ENCODE data around the gene DMGDH.

DNA sequence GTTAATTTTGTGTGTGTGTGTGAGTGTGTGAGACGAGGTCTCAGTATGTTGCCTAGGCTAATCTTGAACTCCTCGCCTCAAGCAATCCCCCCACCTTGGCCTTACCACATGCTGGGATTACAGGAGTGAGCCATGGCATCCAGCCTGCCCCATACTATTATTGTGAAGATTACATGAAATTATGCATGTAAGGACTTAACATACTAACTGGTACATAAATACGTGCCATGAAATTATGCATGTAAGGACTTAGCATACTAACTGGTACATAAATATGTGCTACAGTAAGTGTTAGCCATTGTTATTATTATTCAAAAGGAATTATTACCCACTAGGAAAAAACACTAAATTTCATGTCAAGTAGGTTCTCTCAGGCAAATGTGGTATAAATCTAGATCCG, 16.2 kb downstream of the DMGDH start:
- TF ChIP-seq, protein P1, sequence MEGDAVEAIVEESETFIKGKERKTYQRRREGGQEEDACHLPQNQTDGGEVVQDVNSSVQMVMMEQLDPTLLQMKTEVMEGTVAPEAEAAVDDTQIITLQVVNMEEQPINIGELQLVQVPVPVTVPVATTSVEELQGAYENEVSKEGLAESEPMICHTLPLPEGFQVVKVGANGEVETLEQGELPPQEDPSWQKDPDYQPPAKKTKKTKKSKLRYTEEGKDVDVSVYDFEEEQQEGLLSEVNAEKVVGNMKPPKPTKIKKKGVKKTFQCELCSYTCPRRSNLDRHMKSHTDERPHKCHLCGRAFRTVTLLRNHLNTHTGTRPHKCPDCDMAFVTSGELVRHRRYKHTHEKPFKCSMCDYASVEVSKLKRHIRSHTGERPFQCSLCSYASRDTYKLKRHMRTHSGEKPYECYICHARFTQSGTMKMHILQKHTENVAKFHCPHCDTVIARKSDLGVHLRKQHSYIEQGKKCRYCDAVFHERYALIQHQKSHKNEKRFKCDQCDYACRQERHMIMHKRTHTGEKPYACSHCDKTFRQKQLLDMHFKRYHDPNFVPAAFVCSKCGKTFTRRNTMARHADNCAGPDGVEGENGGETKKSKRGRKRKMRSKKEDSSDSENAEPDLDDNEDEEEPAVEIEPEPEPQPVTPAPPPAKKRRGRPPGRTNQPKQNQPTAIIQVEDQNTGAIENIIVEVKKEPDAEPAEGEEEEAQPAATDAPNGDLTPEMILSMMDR (IDR thresholded peaks at IDR 0.05): no peak
- TF ChIP-seq POLR2A (IDR thresholded peaks at IDR 0.05): no peak
